Mesendoderm (in vitro differentiated cells): ENCODE data around the gene SPAG5. TPM values are rescaled to one million over a fixed set of nuclear protein-coding genes. Genes with fewer than 3 reads are reported as not detected.

ENCODE experiments used
- DNase-seq: peaks from one replicate; pipeline ENCODE4 v3.0.0; 2013
- H2AK5ac ChIP-seq: 2 replicates; pipeline ENCODE4 v1.6.1; 2013; ENCODE audit warnings: low read length, inconsistent platforms
- H2BK120ac ChIP-seq: 2 replicates; pipeline ENCODE4 v1.6.1; 2013; ENCODE audit warnings: low read depth, mild to moderate bottlenecking, low read length, moderate library complexity, mixed read lengths
- H2BK15ac ChIP-seq: replicated peaks from 2 replicates; pipeline ENCODE4 v1.6.1; 2013; ENCODE audit warnings: low read depth, mild to moderate bottlenecking, moderate library complexity
- H2BK5ac ChIP-seq: 2 replicates; pipeline ENCODE4 v1.6.1; 2013; ENCODE audit warnings: low read length, inconsistent platforms
- H3K18ac ChIP-seq: 2 replicates; pipeline ENCODE4 v1.6.1; 2013; ENCODE audit warnings: mild to moderate bottlenecking, low read length, mixed read lengths
- H3K23ac ChIP-seq: one replicate; pipeline ENCODE4 v1.6.1; 2013; ENCODE audit warnings: low read length
- H3K27ac ChIP-seq: 2 replicates; pipeline ENCODE4 v1.5.1; 2013; ENCODE audit warnings: low read depth, mild to moderate bottlenecking, inconsistent platforms, low read length, moderate library complexity
- H3K27me3 ChIP-seq: 2 replicates; pipeline ENCODE4 v1.6.1; 2013; ENCODE audit warnings: low read length, control low read depth, mild to moderate bottlenecking, inconsistent platforms; ENCODE audit not compliant: insufficient read depth, poor library complexity
- H3K36me3 ChIP-seq: 2 replicates; pipeline ENCODE4 v1.6.1; 2013; ENCODE audit warnings: low read length, inconsistent platforms; ENCODE audit not compliant: control insufficient read depth, insufficient read depth
- H3K4ac ChIP-seq: one replicate; pipeline ENCODE4 v1.6.1; 2013; ENCODE audit warnings: low read depth, mild to moderate bottlenecking, low read length, moderate library complexity
- H3K4me1 ChIP-seq: 2 replicates; pipeline ENCODE4 v1.6.1; 2013; ENCODE audit warnings: low read depth, low read length, inconsistent platforms; ENCODE audit not compliant: control insufficient read depth
- H3K4me2 ChIP-seq: 2 replicates; pipeline ENCODE4 v1.6.1; 2013; ENCODE audit warnings: low read length
- H3K4me3 ChIP-seq: 2 replicates; pipeline ENCODE4 v1.5.1; 2013; ENCODE audit warnings: mild to moderate bottlenecking, low read length
- H3K56ac ChIP-seq: one replicate; pipeline ENCODE4 v1.6.1; 2013; ENCODE audit warnings: low read length
- H3K79me1 ChIP-seq: 2 replicates; pipeline ENCODE4 v1.6.1; 2013; ENCODE audit warnings: low read length, inconsistent platforms
- H3K79me2 ChIP-seq: 2 replicates; pipeline ENCODE4 v1.6.1; 2013; ENCODE audit warnings: mild to moderate bottlenecking, low read length; ENCODE audit not compliant: control insufficient read depth, insufficient read depth
- H3K9ac ChIP-seq: 2 replicates; pipeline ENCODE4 v1.6.1; 2013; ENCODE audit warnings: low read length, inconsistent platforms
- H4K5ac ChIP-seq: one replicate; pipeline ENCODE4 v1.6.1; 2013; ENCODE audit warnings: low read length
- H4K8ac ChIP-seq: one replicate; pipeline ENCODE4 v1.6.1; 2013; ENCODE audit warnings: low read depth, mild to moderate bottlenecking, control low read depth, low read length, moderate library complexity
- WGBS: extraction: QIAGEN DNeasy Blood & Tissue Kit; methylation state at CpG from one replicate; pipeline ENCODE4 v1.1.7; 2013; ENCODE audit warnings: low lambda C conversion rate, missing lambda C conversion rate; ENCODE audit not compliant: insufficient coverage; ENCODE audit errors: extremely low coverage; 5-methylcytosine and 5-hydroxymethylcytosine counted together
- polyA plus RNA-seq, 2 experiments: library from polyadenylated mRNA; stranded (reverse); fragments of 200-250 nt; gene quantifications; one replicate each; pipeline ENCODE4 v1.2.3, GENCODE V29; 2013

SPAG5 gene, protein sequence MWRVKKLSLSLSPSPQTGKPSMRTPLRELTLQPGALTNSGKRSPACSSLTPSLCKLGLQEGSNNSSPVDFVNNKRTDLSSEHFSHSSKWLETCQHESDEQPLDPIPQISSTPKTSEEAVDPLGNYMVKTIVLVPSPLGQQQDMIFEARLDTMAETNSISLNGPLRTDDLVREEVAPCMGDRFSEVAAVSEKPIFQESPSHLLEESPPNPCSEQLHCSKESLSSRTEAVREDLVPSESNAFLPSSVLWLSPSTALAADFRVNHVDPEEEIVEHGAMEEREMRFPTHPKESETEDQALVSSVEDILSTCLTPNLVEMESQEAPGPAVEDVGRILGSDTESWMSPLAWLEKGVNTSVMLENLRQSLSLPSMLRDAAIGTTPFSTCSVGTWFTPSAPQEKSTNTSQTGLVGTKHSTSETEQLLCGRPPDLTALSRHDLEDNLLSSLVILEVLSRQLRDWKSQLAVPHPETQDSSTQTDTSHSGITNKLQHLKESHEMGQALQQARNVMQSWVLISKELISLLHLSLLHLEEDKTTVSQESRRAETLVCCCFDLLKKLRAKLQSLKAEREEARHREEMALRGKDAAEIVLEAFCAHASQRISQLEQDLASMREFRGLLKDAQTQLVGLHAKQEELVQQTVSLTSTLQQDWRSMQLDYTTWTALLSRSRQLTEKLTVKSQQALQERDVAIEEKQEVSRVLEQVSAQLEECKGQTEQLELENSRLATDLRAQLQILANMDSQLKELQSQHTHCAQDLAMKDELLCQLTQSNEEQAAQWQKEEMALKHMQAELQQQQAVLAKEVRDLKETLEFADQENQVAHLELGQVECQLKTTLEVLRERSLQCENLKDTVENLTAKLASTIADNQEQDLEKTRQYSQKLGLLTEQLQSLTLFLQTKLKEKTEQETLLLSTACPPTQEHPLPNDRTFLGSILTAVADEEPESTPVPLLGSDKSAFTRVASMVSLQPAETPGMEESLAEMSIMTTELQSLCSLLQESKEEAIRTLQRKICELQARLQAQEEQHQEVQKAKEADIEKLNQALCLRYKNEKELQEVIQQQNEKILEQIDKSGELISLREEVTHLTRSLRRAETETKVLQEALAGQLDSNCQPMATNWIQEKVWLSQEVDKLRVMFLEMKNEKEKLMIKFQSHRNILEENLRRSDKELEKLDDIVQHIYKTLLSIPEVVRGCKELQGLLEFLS
- polyA plus RNA-seq (2013, experiment 1 of 2), result 103 TPM
- 98.5 TPM for polyA plus RNA-seq (2013, experiment 2 of 2)

DNA sequence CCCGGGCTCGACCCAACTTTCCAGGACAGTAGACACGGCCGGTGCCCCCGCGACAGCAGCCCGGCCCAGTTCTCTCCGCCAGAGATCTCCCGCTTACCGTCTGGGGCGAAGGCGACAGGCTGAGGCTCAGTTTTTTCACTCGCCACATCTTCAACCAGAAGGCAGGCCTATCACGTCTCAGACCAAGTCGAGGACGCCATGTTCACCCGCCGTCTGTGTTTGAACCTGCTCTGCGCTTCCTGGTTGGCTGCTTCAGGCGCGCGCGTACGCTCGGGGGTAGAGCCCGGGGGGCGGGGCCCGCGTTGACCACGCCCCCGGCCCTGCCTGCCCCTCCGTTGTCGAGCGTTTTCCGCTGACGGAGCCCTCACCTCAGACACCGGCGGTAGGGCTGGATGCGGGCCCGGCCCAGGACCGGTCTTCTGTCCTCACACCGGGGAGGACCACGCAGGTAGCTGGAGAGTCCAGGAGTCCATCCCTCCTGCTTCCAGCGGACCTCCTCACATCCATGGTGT is at the start of gene SPAG5:
Gene SPAG5, minus strand, starts transcription at position 227 of the 512 bp plus-strand sequence. Its CDS starts 79 bp downstream, at position 148.
- Histone ChIP-seq H3K56ac (peak within 1 kb of the TSS; percentile 99), H4K5ac (no peak within 1 kb of the TSS), H3K9ac (peak within 1 kb of the TSS; percentile 96), H3K23ac (peak within 1 kb of the TSS; percentile 96), H3K36me3 (no peaks in the 10 kb centered on the region), H3K4ac (peak within 1 kb of the TSS; percentile 73), H3K27ac (peak within 1 kb of the TSS; percentile 31), H2BK15ac (no peak within 1 kb of the TSS), H3K18ac (peak within 1 kb of the TSS; percentile 72), H4K8ac (no peak within 1 kb of the TSS), H3K27me3 (no peaks in the 10 kb centered on the region), H3K79me2 (peaks cover 6% of the 10 kb centered on the region), H3K4me3 (peak within 1 kb of the TSS; percentile 93), H3K4me2 (peak within 1 kb of the TSS; percentile 99), H3K4me1 (peaks cover 3% of the 10 kb centered on the region), H2AK5ac (no peak within 1 kb of the TSS), H2BK5ac (peak within 1 kb of the TSS; percentile 76), H3K79me1 (no peaks in the 10 kb centered on the region), H2BK120ac (no peak within 1 kb of the TSS)
- no CpG with 5 or more reads among the region's 44 CpGs for WGBS
- DNase-seq, result peak; percentile 97

DNA sequence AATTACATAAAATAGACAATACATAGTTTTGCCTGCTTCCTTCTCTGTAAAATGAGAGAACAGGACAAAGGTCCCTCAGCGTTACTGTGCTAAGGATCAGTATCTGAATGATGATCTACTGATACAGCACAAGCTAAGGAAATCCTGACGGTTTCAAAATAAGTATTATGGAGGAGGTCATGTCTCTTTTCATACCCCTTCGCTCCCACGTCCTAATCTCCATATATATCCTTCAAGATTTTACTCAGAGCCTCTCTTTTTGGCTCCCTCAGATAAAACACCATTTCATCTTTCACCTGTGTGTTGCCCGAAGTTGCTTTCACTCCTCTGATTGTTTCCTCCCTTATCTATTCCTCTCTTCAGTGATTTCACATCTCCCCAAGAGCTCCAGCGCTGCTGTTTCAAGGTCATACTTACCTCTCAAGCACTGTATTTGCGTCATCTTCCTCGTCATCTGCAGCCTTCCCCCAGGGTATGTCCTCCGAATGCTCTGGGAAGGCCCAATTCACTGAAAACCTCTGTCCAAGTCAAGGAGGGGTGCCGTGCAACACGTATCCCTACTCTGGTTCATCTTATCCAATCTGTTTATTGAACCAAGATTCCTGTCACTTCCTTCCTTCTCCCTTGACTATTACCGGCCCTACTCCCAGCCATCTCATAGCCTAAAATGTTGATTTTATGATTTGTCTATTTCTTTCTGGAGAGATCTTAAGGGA is 47.4 kb upstream of the SPAG5 start:
- peaks cover 14% of the 10 kb centered on the region for H3K36me3 ChIP-seq
- no peak for DNase-seq

DNA sequence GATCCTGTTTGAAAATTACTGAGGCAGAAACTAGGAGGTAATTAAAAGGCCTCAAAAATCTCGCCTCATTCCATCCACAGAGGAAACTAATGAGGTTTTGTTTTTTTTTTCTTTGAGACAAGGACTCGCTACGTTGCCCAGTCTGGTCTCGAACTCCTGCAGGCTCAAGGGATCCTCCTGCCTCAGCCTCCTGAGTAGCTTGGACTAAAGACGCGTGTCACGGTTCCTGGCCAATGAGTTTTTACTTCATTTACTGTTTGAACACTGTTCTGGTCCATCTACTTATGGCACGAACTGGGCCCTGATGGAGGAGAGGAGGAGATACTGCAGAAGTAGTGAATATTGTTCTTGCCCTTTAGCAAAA is 46.7 kb upstream of the SPAG5 start:
- DNase-seq, result no peak
- Histone ChIP-seq H3K79me1 (peaks cover 14% of the 10 kb centered on the region), H3K4me3 (peak overlapping the region; percentile 72), H2BK120ac (no peak overlapping the region), H3K9ac (peak overlapping the region; percentile 93), H3K18ac (peak overlapping the region; percentile 52), H2BK5ac (no peak overlapping the region), H3K4me1 (peaks cover 4% of the 10 kb centered on the region), H4K8ac (no peak overlapping the region), H3K4ac (peak overlapping the region; percentile 92), H4K5ac (peak overlapping the region; percentile 52), H3K79me2 (peaks cover 21% of the 10 kb centered on the region), H3K27ac (no peak overlapping the region), H3K56ac (peak overlapping the region; percentile 96), H3K27me3 (no peaks in the 10 kb centered on the region), H2AK5ac (no peak overlapping the region), H2BK15ac (no peak overlapping the region), H3K36me3 (peaks cover 14% of the 10 kb centered on the region), H3K23ac (no peak overlapping the region), H3K4me2 (peak overlapping the region; percentile 49)
- WGBS, result no CpG with 5 or more reads among the region's 8 CpGs

More for the DNA sequence above, 47.4 kb upstream of the SPAG5 start:
- Histone ChIP-seq H3K4ac (no peak overlapping the region), H3K79me1 (peaks cover 14% of the 10 kb centered on the region), H3K79me2 (peaks cover 21% of the 10 kb centered on the region), H2BK5ac (no peak overlapping the region), H3K4me2 (no peak overlapping the region), H3K9ac (no peak overlapping the region), H4K5ac (no peak overlapping the region), H2AK5ac (no peak overlapping the region), H2BK120ac (no peak overlapping the region), H3K27ac (no peak overlapping the region), H3K18ac (no peak overlapping the region), H3K4me1 (peaks cover 4% of the 10 kb centered on the region), H3K4me3 (no peak overlapping the region), H3K56ac (peak overlapping the region; percentile 57), H2BK15ac (no peak overlapping the region), H3K23ac (no peak overlapping the region), H4K8ac (no peak overlapping the region), H3K27me3 (no peaks in the 10 kb centered on the region)
- no CpG with 5 or more reads among the region's 12 CpGs for WGBS

DNA sequence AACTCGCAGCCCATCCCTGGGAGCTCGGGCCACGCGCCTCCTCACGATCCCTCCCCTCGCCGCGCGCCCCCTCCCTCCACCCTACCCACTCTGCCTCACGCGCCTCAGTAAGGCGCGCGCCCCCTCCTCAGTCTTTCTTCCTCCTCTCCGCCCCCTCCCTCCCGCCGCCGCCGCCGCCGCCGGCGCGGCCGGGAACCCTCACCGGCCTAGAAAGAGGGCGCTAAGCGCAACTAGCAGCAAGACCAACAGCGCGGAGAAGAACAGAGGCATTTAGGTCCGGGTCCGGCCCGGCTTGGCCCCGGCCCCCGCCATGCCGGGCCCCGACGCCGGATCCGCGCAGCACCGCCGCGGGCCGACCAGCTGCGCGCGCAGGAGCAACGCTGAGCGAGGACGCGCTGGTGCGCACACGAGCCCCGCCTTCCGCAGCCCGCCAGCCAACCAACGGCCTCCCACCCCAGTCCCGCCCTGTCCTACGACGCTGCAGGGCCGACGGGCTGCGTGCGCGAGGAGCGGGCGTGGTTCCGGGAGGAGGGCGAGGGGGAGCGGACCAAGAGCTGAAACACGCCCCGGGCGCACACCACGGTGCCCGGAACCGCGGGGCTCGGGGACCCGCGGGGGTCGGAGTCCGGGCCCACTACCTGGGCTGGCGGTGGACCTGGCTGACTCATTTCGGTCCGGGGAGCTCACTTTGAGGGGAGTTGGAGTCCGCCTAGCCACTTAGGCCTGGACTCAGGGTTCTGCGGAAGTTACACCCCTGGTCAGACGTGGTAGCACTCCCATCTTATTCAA is 46.2 kb upstream of the SPAG5 start, which contains the start of gene BLTP2:
Gene BLTP2, minus strand, starts transcription at position 372 of the 789 bp plus-strand sequence. Its CDS starts 102 bp downstream, at position 270.
- Histone ChIP-seq H3K4ac (peak within 1 kb of the TSS; percentile 92), H3K4me1 (peaks cover 4% of the 10 kb centered on the region), H3K79me2 (peaks cover 21% of the 10 kb centered on the region), H3K9ac (peak within 1 kb of the TSS; percentile 93), H3K23ac (no peak within 1 kb of the TSS), H3K27me3 (no peaks in the 10 kb centered on the region), H3K56ac (peak within 1 kb of the TSS; percentile 96), H3K36me3 (peaks cover 16% of the 10 kb centered on the region), H3K4me3 (peak within 1 kb of the TSS; percentile 76), H3K18ac (peak within 1 kb of the TSS; percentile 87), H2AK5ac (no peak within 1 kb of the TSS), H3K79me1 (peaks cover 14% of the 10 kb centered on the region), H4K8ac (peak within 1 kb of the TSS; percentile 97), H2BK120ac (no peak within 1 kb of the TSS), H3K27ac (peak within 1 kb of the TSS; percentile 41), H3K4me2 (peak within 1 kb of the TSS; percentile 82), H2BK5ac (peak within 1 kb of the TSS; percentile 46), H4K5ac (peak within 1 kb of the TSS; percentile 52), H2BK15ac (no peak within 1 kb of the TSS)
- WGBS, result no CpG with 5 or more reads among the region's 89 CpGs
- DNase-seq, result peak; percentile 96
